ENCODE results near the gene ELAVL1.
A peak's percentile ranks its signal among the peaks of the same experiment; 100 is the strongest.
"Not testable (repeated sequence)": the region's sequence is repeated elsewhere in the genome, so short reads cannot be mapped to it uniquely, and the experiment has no call there.

Gene ELAVL1

DNA sequence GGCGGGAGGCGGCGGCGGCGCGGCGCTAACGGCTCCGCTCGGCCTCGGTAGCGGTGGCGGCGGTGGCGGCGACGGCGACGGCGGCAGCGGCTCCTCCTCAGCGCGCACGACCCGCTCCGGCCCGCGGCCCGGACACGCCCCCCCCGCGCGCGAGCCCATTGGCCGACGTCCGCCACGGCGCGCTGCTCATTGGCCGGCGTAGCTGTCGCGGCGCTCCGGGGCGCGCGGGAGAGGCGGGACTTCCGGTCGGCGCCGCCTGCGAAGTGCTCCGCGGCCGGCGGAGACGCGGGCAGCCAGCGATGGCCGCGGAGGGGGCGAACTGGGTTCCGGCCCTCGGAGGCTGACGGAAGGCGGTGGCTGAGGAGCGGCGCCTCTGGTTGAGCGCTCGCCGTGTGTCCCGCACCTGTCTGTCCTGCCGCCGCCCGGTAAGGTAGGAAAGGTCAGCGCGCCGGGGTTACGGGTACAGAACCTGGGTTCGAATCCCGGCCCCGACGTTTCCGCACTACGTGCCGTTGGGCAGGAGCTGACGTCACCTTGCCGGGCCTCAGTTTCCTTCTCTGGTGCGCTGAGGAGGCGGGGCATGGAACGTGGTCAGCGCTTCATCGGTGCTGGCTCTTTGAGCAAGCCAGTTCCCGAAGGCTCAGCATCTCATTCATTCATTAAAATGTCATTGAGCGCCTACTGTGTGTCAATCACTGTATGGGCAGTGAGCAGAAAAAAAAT, at the start of gene ELAVL1:
Gene ELAVL1, minus strand, starts transcription at position 108 of the 723 bp plus-strand sequence. CDS start 13,826 bp downstream, outside the sequence.
- DNase-seq (ENCODE audit: low read depth) = peak; percentile 40

DNA sequence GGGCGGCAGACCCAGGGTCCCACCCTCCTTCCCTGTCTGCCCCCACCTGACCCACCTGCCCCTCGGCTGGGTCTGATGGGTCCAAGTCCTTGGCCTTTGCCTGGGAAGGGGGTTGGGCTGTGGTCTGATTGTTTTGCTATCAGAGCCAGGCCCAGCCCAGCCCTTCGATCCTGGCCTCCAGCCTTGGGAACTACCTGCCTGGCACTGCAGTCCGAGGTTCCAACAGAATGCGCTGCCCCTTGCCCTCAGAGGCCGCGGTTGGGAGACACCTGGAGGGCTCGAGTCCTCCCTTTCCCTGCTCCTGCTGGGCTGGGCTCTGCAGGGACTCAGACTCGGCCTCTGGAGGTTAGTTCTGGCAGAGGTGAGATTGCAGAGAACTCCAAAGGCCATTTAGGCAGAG, 48.7 kb upstream of the ELAVL1 start:
- DNase-seq (ENCODE audit: low read depth) = no peak

DNA sequence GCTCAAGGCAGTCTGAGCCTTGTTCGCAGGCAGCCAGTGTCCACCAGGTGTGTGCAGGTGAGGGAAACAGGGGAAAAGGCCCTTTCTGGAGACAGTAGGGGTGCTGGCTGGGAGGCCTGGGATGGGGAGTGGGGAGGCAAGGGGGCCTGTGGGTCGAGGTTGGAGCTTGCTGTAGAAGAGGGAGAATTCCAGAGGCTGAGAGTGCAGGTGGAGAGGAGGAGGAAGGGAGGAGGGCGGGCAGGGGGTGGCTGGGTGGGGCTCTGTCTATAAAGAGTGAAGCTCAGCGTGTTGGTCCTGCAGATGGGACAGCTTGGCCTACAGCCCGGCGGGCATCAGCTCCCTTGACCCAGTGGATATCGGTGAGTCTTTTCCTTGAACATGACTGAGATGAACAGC, 47.0 kb upstream of the ELAVL1 start, which contains the start of gene CCL25:
Gene CCL25, plus strand, starts transcription at position 297 of the 396 bp plus-strand sequence. CDS start 290 bp downstream, outside the sequence.
- DNase-seq (ENCODE audit: low read depth) = no peak

DNA sequence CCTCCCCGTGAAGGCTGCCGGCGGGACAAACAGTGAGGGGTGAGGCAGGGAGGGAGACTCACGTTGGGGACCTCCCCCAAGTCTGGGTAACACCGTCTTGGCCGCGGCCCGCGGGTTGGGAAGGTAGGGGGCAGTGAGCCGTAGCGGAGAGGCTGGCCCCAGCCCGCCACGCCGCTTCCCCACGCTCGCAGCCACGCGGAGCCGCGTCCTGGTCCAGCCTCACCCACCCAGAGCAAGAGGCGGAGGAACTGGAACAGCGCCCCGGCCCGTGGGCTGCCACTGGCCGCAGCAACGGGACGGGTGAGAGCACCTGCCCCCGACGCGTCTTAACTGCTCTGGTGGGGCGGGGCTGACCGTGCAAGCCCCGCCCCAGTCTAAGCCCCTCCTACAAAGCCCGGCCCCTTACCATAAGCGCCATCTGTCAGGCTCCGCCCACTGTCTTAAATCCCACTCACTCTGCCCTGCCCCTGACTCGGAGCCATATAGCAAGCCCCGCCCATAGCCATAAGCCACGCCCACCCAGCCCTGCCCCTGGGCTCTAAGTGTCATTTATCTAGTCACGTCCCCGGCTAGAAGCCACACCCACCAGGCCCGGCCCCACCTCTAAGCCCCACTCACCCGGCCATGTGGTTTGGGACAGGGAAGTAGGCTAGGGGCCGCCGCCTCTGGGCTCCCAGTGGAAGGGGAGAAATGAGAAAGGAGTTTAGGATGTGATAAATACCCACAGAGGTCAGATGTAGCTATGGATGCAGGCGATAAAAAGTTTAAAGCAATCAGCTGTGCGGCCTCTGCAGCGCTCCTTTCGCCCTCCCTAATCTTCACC, 45.0 kb upstream of the ELAVL1 start:
- DNase-seq (ENCODE audit: low read depth) = no peak

DNA sequence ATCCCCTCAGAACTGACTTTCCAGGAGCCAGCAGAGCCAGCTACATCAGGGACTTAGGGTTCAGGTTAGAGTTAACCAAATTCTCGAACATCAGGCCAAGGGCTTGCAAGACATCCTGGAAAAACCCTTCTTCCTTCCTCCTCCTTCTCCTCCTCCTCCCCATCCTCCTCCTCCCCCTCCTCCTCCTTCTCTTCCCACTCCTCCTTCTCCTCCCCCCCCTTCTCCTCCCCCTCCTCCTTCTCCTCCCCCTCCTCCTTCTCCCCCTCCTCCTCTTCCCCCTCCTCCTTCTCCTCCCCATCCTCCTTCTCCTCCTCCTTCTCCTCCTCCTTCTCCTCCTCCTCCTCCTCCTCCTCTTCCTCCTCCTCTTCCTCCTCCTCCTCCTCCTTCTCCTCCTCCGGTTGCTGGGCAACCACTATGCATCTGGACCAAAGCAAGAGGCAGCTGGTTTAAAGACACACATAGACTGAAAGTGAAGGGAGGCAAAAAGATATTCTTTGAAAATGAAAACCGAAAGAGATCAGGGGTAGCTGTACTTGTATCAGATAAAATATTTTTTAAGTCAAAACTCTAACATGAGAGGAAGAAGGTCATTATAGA, 41.2 kb upstream of the ELAVL1 start:
- no peak for DNase-seq (ENCODE audit: low read depth)

DNA sequence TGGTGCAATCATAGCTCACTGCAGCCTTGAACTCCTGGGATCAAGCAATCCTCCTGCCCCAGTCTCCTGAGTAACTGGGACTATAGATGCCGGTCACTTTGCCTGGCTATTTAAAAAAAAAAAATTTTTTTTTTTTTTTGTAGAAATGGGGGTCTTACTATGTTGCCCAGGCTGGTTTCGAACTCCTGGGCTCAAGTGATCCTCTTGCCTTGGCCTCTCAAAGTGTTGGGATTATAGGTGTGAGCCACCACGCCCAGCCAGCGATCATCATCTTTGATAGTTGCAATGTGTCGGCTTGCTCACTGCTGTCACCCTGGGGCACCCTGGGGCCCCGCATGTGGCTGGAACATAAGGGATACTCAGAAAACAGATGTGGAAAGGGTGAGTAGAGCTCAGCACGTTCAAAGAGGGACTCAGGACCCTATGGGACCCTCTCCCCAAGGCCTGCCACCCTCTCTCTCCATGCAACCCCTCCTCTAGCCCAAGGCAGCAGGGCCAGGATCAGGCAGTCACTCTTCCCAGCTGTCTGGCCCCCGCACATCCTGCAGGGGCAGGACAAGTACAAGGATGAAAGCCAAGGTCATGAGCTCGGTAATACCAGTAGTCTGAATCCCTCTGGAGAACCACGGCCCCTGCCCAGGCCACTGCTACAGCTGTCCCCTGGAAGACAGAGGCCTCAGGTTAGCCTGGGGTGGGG, 40.6 kb upstream of the ELAVL1 start:
- no peak for DNase-seq (ENCODE audit: low read depth)

DNA sequence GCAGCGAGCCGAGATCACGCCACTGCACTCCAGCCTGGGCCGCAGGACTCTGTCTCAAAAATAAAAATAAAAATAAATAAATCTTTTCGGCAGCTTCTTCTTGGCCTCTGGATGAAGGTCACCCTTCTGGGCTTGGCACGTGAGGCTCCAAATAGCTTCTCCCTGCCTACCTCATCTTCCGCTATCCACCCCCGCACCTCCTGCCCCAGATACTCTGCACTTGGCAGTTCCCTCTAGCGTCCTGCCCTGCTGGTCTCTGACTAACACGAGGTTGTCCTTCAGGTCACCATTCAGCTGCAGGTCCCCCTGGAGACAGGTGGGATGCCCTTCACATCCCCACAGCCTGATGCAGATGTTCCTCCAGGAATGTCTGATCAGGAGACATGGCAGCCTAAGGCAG, 38.6 kb upstream of the ELAVL1 start:
- no peak for DNase-seq (ENCODE audit: low read depth)

DNA sequence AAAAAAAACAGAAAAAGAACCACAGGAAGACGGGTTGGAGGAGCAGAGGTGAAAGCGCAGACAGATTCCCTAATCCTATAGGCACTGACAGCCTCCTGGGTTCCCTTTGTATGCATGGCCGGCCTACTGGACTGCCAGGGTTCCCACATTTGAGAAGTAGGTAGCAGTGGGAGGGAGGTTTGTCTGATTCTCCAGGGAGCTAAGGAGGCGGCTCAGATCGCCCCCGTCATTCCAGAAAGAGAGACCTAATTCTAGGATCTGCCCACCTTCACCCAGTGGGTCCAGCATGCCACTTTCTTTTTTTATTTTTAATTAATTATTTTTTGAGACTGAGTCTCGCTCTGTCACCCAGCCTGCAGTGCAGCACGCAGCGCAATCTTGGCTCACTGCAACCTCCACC, 37.5 kb upstream of the ELAVL1 start:
- DNase-seq (ENCODE audit: low read depth) = no peak

DNA sequence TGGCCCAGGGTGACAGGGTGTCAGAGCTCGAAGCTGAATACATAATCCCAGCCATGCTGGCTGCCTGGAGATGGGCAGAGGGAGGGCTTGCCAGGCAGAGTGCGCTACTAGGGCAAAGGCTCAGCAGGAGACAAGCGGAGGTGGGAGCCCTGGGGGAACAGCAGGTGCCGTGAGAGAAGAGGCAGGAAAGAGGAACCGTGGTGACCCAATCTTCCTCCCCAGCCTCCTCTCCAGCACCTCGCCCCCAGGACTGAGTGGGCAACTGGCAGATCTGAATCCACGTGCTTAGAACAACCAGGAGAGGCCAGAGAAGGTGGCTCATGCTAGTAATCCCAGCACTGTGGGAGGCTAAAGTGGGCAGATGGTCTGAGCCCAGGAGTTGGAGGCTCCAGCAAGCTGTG, 36.1 kb upstream of the ELAVL1 start:
- no peak for DNase-seq (ENCODE audit: low read depth)

DNA sequence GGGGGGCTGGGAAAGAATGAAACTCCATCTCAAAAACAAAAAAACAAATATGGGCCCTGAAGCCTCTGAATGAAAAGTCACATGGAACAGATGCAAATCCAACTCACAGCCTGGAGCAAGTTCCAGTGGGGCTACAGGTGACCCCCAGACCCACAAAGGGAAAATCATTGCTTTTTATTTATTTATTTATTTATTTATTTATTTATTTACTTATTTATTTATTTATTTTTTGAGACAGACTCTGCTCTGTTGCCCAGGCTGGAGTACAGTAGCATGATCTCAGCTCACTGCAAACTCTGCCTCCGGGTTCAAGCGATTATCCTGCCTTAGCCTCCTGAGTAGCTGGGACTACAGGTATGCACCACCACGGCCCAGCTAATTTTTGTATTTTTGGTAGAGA, 33.8 kb upstream of the ELAVL1 start:
- no peak for DNase-seq (ENCODE audit: low read depth)

DNA sequence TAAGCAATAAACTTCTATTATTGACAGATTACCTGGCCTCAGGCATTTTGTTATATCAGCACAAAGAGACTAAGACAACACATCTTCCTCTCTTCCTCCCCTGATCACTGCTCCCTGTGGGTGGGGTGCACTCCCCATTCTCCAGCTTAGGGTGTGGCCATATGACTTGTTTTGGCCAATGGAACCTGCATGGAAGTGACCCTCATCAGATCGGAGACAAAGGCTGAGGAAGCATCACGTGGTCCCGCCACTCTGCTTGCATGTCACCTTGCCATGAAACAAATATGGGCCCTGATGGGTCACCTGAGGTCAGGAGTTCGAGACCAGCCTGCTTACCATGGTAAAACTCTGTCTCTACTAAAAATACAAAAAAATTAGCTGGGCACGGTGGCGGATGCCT, 33.4 kb upstream of the ELAVL1 start:
- no peak for DNase-seq (ENCODE audit: low read depth)

DNA sequence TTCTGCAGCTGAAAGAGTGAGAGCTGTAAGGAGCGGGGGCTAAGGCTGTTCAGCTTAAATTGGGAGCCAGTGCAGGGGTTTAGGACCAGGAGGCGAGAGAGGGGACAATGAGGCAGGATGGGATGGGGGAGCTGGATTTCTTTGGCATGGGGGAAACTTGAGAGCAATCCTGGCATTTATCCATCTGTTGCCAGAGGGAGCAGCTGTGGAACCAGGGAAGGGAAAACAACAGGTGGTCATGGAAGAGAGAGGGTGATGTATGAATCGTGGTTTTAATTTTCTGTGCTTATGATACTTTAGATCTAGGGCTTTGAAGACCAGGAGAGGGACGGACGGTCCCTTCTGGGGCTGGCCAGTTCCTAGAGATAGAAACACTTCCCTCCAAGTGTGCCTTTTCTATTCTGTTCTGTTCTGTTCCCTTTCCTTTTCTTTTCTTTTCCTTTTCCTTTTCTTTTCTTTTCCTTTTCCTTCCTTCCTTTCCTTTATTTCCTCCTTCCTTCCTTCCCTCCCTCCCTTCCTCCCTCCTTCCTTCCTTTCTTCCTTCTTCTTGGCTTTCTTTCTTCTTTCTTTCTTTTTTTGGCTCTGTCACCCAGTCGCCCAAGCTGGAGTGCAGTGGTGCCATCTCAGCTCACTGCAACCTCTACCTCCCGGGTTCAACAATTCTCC, 31.1 kb upstream of the ELAVL1 start:
- no peak for DNase-seq (ENCODE audit: low read depth)

DNA sequence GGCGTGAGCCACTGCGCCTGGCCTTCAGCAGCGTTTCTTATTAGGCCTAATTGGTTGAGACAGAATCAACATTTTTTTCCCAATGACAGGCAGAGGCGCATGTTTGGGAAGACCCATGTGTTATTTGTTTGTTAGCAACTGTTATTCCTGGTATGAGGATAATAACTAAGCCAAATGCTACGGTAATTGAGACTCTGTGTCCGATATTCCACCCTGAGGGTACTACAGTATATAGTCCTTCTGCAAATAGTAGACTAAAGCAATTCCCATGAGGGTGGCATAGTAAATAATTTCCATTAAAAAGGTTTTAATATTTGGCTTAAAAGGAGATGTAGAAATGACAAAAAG, 28.7 kb upstream of the ELAVL1 start:
- no peak for DNase-seq (ENCODE audit: low read depth)

DNA sequence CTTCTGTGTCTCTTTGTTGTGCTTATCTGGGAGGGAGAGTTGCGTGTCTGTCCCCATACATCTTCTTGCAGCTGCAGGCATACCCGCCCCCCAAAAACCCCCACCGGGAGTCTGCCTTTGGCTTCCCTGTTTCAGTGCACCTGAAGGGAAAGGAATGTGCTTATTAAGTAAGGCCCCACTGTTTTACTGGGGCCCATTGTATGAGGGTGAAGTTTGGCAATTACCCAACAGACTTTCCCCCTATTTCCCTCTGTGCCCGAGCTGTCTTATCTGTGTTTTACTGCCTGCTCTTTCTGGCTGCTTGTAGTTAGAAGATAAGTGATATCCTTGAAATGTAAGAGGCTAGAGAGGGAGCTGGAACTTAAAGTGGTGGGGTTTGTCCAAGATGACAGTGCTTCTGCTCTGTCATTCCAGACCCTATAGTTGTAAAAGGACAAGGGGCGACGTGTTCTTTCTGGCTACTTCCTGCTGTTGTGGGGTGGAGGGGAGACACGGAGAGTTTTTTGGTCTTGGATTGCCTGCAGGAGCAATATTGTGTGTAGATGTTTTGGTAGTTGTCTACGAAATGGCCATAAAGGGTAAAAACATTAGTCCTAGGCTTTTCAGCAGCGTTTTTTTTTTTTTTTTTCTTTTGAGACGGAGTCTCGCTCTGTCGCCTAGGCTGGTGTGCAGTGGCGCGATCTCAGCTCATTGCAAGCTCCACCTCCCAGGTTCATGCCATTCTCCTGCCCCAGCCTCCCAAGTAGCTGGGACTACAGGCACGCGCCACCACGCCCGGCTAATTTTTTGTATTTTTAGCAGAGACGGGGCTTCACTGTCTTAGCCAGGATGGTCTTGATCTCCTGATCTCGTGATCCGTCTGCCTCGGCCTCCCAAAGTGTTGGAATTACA, 28.1 kb upstream of the ELAVL1 start:
- DNase-seq (ENCODE audit: low read depth) = not testable (repeated sequence)

DNA sequence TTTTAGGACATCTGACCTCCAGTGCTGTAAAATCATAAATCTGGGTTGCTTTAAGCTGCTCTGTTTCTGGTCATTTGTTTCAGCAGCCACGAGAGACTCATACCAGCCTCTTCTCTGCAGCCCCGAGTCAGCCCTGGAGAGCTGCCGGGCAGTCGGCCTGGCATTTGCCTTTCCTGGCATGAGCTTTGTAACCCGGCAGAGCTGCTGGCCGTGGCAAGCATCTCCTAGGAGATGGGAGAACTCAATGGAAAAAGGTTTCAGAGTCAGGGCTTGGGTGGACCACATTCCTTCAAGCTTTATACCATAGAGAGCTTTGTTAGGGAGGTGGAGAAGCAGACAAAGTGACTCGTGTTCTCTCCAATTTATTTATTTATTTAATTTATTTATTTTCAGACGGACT, 25.5 kb upstream of the ELAVL1 start:
- no peak for DNase-seq (ENCODE audit: low read depth)

DNA sequence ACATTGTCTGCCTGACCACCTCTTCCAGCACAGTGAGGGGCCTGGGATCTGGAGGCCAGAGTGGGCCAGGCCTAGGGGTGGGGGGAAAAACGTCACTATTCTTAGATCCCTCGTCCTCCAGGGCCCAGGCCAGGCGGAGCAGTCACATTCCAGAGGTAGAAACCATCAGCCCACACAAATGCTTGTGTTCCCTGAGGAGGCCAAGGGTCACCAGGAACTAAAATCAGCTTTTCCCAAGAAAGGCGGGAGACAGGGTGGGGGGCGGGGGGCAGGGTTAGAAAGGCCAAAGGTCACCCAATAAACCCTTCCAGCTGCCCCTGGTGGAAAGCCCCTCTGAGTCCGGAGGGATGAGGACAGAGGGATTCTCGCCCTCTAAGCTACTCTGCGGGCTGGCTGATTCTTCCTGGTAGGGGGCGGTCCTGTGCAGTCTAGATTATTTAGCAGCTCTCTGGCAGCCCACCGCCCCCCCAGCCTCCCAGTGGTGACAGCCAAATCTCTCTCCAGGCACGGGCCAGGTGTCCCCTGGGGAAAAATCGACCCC, 23.6 kb upstream of the ELAVL1 start:
- DNase-seq (ENCODE audit: low read depth) = no peak

DNA sequence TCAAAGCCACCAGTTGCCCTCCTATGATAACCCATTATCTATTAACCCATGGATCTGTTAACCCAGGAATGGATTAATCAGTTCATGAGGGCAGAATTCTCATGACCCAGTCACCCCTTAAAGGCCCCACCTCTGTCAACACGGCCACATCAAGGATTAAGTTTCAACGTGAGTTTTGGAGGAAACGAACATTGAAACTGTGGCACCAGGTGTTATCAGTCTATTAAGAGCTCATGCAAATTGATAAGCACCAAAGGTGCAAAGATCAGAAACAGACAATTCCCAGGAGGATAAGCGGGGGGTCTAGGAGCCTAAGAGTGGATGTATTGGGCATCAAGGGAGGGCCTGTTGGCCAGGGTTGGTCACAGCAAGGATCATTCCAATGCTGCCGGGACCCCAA, 19.9 kb upstream of the ELAVL1 start:
- no peak for DNase-seq (ENCODE audit: low read depth)

DNA sequence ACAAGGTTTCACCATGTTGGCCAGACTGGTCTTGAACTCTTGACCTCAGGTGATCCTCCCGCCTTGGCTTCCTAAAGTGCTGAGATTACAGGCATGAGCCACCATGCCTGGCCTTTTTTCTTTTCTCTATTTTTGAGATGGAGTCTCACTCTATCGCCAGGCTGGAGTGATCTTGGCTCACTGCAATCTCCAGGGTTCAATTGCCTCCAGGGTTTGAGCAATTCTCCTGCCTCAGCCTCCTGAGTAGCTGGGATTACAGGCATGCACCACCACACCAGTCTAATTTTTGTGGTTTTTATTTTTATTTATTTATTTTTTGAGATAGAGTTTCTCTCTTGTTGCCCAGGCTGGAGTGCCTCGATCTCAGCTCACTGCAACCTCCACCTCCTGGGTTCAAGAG, 18.8 kb upstream of the ELAVL1 start:
- DNase-seq (ENCODE audit: low read depth) = not testable (repeated sequence)

DNA sequence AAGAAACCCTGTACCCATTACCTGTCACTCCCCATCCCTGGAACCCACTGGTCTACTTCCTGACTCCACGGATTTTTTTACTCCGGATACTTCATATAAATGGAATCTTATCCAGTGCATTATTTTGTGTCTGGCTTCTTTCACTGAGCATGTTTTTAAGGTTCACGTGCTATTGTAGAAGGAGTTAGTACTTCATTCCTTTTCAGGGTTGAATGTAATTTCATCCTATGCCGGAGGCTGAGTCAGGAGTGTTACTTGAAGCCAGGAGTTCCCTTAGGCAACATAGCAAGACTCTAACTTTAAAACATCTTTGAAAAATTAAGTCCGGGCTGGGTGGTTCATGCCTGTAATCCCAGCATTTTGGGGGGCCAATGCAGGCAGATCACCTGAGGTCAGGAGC, 17.9 kb upstream of the ELAVL1 start:
- no peak for DNase-seq (ENCODE audit: low read depth)

DNA sequence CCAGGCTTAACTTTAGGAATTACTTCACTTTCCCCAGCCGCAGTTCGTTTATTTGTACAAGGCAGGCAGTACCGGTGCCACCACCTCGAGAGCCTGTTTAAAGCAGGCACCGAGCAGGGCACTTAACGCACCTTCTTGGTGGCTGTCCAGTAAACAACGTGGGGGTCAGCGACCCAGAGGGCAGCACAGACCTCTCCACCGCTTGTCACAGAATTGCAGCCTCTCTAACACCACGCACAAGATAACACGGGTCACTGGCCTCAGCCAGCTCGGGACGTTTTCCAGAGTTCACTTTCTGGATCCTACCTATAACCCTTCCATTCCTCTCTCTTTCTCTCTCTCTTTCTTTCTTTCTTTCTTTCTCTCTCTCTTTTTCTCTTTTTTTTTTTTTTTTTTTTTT, 16.8 kb upstream of the ELAVL1 start:
- DNase-seq (ENCODE audit: low read depth) = no peak

DNA sequence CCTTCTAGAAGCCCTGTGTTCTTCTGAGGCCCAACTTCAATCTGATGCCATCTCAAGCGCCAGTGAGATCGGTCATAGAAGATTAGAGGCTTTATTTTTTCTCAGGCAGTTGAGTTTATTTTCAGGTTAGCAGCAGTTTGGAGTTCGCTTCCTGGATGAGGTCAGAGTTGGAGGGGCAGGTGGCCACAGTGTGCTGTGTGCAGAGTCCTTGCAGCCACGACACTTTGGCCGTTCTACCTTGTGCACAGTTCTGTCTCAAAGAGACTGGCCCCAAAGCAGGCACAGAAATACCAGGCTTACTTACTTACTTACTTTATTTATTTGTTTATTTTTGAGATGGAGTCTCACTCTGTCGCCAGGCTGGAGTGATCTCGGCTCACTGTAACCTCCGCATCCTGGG, 15.9 kb upstream of the ELAVL1 start:
- DNase-seq (ENCODE audit: low read depth) = no peak
